HUES6 (cell line): ENCODE results near the gene IRAG1.
A peak's percentile ranks its signal among the peaks of the same experiment; 100 is the strongest.
"Not testable (repeated sequence)": the region's sequence is repeated elsewhere in the genome, so short reads cannot be mapped to it uniquely, and the experiment has no call there.

ENCODE experiments used
- H3K27ac ChIP-seq: 2 replicates; pipeline ENCODE4 v1.7.0; 2013; ENCODE audit warnings: low read depth, mild to moderate bottlenecking, low read length, inconsistent platforms
- H3K27me3 ChIP-seq: 2 replicates; pipeline ENCODE4 v1.6.1; 2013; ENCODE audit warnings: low read length; ENCODE audit not compliant: control insufficient read depth, insufficient read depth
- H3K36me3 ChIP-seq: 2 replicates; pipeline ENCODE4 v1.6.1; 2013; ENCODE audit warnings: low read length; ENCODE audit not compliant: control insufficient read depth, insufficient read depth
- H3K4me1 ChIP-seq: 2 replicates; pipeline ENCODE4 v1.6.1; 2013; ENCODE audit warnings: low read length; ENCODE audit not compliant: control insufficient read depth, insufficient read depth
- H3K4me3 ChIP-seq: 2 replicates; pipeline ENCODE4 v1.5.1; 2013; ENCODE audit warnings: low read depth, low read length
- H3K9ac ChIP-seq: one replicate; pipeline ENCODE4 v1.6.1; 2013; ENCODE audit warnings: mild to moderate bottlenecking, low read length
- H3K9me3 ChIP-seq: 2 replicates; pipeline ENCODE4 v1.6.1; 2013; ENCODE audit warnings: low read depth, low read length; ENCODE audit not compliant: control insufficient read depth, insufficient read depth

The IRAG1 gene

DNA sequence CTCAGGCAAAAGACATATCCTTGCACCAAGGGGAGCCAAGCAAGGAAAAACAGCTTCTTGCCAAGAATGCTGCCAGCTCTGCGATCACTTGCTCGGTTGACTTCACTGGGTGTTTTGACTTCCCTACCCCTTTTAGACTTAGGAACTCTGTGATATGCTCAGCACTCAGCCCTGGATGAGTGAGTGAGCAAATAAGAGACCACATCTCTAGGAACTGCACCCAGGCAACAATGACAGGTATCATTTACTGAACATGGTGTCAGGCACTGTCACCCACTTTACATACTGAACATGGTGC is 3.7 kb upstream of the IRAG1 start:
- H3K27me3 ChIP-seq, result no peaks in the 10 kb centered on the region
- H3K27ac ChIP-seq, result no peak overlapping the region
- H3K9ac ChIP-seq, result no peak overlapping the region
- no peaks in the 10 kb centered on the region for H3K36me3 ChIP-seq
- H3K4me1 ChIP-seq, result peaks cover 12% of the 10 kb centered on the region; the same call in 1 of the 2 replicates
- H3K9me3 ChIP-seq, result peaks cover 9% of the 10 kb centered on the region
- H3K4me3 ChIP-seq, result no peak overlapping the region

DNA sequence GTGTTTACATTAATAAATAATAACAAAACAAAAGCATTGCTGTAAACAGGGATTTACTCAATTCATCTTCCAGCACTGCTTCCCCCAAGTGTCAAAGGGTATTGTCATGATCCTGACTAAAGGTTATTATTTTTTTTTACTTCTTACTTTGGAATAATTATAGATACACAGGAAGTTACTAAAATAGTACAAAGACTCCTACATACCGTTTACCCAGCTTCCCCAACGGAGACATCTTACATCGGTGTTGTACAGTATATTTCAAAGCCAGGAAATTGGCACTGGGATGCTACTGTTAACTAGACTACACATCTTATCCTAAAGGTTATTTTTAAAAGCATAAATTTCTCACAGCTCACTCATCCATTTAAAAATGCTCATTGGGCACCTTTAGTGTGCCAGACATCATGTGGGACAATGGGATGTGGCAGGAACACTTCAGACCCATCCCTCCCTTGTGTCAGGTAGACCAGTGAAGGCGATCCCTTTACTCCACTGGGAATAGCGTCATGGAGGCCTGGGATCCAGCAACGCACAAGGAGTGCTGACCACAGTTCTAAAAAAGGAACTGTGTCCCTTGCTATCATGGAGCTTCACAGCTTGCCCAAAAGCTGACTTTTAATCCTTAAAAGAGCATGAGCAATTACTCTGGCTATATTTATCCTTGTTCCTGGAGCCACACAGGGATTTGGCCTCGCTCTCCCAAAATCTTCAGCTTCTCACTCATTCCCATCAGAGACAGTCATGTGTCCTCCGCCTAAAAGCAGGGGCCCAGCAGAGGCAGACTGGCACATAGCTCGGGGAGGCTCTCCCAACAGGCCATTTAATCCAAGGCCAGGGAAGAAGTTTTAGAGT is 3.1 kb upstream of the IRAG1 start:
- Histone ChIP-seq H3K27ac (no peak overlapping the region), H3K27me3 (no peaks in the 10 kb centered on the region), H3K9ac (no peak overlapping the region), H3K4me3 (no peak overlapping the region), H3K36me3 (no peaks in the 10 kb centered on the region), H3K4me1 (peaks cover 12% of the 10 kb centered on the region; the same call in 1 of the 2 replicates), H3K9me3 (peaks cover 9% of the 10 kb centered on the region)

GRCh38 chr11:10695833-10696232 is 2.3 kb upstream of the IRAG1 start:
- Histone ChIP-seq H3K4me1 (peaks cover 12% of the 10 kb centered on the region; the same call in 1 of the 2 replicates), H3K27ac (no peak overlapping the region), H3K9ac (no peak overlapping the region), H3K27me3 (no peaks in the 10 kb centered on the region), H3K4me3 (no peak overlapping the region), H3K36me3 (no peaks in the 10 kb centered on the region), H3K9me3 (peaks cover 9% of the 10 kb centered on the region)

GRCh38 chr11:10694486-10695239 is 1.1 kb upstream of the IRAG1 start:
- Histone ChIP-seq H3K4me3 (no peak overlapping the region), H3K9me3 (peaks cover 7% of the 10 kb centered on the region), H3K27ac (no peak overlapping the region), H3K27me3 (no peaks in the 10 kb centered on the region), H3K4me1 (peaks cover 12% of the 10 kb centered on the region; the same call in 1 of the 2 replicates), H3K9ac (no peak overlapping the region), H3K36me3 (no peaks in the 10 kb centered on the region)

DNA sequence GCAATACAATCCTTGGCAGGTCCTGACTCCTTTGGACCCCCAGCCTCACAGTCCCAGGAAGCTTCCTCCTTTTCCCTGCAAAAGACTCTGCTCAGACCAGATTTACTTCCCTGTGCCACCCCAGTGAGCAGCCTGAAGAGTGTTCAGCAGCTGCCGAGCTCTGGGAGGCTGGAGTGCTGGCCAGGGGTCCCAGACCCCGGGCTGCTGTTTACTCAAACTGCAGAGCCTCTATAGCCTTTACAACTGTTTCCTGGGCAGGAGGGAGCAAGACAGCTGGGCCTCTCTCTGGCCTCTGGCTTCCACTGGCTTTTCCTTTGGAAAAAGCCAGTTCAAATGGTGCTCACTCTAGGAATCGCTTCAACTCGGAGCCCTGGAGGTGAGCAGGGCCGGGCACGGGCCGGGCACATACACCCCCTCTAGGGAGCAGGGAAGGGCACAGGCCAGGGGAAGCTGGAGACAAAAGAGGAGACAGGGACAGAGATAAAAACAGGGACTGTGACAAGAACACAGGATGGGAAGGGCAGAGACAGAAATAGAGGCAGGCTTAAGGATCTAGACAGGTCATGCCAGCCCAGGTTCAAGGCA is 932 bp downstream of the IRAG1 start:
- Histone ChIP-seq H3K27ac (peak overlapping the region; percentile 23; the same call in 1 of the 2 replicates), H3K27me3 (no peaks in the 10 kb centered on the region), H3K9ac (peak overlapping the region; percentile 2), H3K4me1 (peaks cover 12% of the 10 kb centered on the region; the same call in 1 of the 2 replicates), H3K9me3 (no peaks in the 10 kb centered on the region), H3K4me3 (no peak overlapping the region), H3K36me3 (no peaks in the 10 kb centered on the region)

DNA sequence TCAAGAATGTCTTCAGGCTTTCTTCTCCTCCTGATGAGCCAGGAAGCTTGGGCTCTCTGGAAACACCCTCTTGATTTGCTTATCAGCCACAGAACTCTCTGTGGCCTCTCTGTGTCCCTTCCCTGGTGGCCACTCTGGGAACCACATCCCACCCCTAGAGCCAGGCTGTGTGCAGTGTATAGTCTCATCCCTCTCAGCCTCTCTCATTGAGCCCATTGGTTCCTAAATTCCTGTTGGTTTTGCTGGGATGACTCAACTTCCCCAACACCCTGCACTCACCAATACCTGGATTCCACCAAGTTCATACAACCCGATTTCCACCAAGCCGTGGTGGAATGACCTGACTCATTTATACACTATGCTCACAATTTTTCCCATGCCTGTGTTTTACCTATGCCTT is 5.2 kb downstream of the IRAG1 start:
- H3K4me1 ChIP-seq, result peaks cover 8% of the 10 kb centered on the region; the same call in 1 of the 2 replicates
- H3K9ac ChIP-seq, result no peak overlapping the region
- H3K27ac ChIP-seq, result no peak overlapping the region
- no peaks in the 10 kb centered on the region for H3K36me3 ChIP-seq
- no peak overlapping the region for H3K4me3 ChIP-seq
- no peaks in the 10 kb centered on the region for H3K9me3 ChIP-seq
- no peaks in the 10 kb centered on the region for H3K27me3 ChIP-seq

DNA sequence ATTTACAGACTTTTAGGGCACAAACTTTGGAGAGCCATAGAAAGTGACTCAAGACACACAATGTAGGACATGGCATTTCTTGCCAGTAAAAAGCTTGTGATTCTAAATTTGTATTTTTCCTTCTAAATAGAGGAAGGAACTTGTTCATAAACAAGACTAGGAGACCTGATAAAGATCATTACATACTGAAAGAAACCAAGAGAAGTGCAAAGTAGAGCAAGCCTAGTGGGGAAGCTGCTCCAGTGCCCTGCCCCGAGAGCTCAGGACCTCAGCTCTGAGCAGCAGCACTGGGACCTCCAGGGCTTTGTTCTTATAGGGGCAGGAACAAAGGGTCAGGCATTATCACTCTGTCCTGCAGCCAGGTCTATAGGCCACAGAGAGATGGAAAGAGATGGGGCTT is 7.2 kb downstream of the IRAG1 start:
- H3K27ac ChIP-seq, result no peak overlapping the region
- H3K4me3 ChIP-seq, result no peak overlapping the region
- no peak overlapping the region for H3K9ac ChIP-seq
- no peaks in the 10 kb centered on the region for H3K36me3 ChIP-seq
- H3K4me1 ChIP-seq, result no peaks in the 10 kb centered on the region
- H3K9me3 ChIP-seq, result no peaks in the 10 kb centered on the region
- no peaks in the 10 kb centered on the region for H3K27me3 ChIP-seq

GRCh38 chr11:10683429-10683828 is 10.1 kb downstream of the IRAG1 start:
- H3K27me3 ChIP-seq, result no peaks in the 10 kb centered on the region
- no peak overlapping the region for H3K27ac ChIP-seq
- H3K9ac ChIP-seq, result no peak overlapping the region
- no peaks in the 10 kb centered on the region for H3K9me3 ChIP-seq
- no peaks in the 10 kb centered on the region for H3K4me1 ChIP-seq
- no peak overlapping the region for H3K4me3 ChIP-seq
- no peaks in the 10 kb centered on the region for H3K36me3 ChIP-seq

GRCh38 chr11:10680956-10681487 is 12.5 kb downstream of the IRAG1 start:
- Histone ChIP-seq H3K4me1 (no peaks in the 10 kb centered on the region), H3K27ac (no peak overlapping the region), H3K9ac (no peak overlapping the region), H3K4me3 (no peak overlapping the region), H3K27me3 (no peaks in the 10 kb centered on the region), H3K36me3 (no peaks in the 10 kb centered on the region), H3K9me3 (no peaks in the 10 kb centered on the region)

DNA sequence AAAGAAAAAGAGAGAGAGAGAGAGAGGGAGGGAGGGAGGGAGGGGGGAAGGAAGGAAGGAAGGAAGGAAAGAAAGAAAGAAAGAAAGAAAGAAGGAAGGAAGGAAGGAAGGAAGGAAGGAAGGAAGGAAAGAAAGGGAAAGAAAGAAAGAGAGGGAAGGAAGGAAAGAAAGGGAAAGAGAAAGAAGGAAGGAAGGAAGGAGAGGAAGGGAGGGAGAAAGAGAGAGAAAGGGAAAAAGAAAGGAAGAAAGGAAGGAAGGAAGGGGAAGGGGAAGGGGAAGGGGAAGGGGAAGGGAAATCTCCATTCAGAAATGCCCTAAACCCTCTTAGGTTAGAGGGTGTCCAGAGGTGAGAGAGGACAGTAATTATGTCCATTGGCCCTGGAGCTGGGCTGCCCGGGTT is 13.3 kb downstream of the IRAG1 start:
- not testable (repeated sequence) for H3K36me3 ChIP-seq, H3K4me1 ChIP-seq, H3K27me3 ChIP-seq, H3K27ac ChIP-seq, H3K9ac ChIP-seq, H3K9me3 ChIP-seq, H3K4me3 ChIP-seq

- Histone ChIP-seq H3K4me3 (no peak overlapping the region), H3K27me3 (no peaks in the 10 kb centered on the region)
These were observed 13.9 kb downstream of the IRAG1 start for GRCh38 chr11:10679644-10680043.

More at GRCh38 chr11:10679644-10680043, 13.9 kb downstream of the IRAG1 start:
- Histone ChIP-seq H3K9ac (no peak overlapping the region), H3K9me3 (no peaks in the 10 kb centered on the region), H3K27ac (no peak overlapping the region), H3K36me3 (no peaks in the 10 kb centered on the region), H3K4me1 (peaks cover 11% of the 10 kb centered on the region)
